ENCODE measurements around the gene NMD3.

The NMD3 gene

DNA sequence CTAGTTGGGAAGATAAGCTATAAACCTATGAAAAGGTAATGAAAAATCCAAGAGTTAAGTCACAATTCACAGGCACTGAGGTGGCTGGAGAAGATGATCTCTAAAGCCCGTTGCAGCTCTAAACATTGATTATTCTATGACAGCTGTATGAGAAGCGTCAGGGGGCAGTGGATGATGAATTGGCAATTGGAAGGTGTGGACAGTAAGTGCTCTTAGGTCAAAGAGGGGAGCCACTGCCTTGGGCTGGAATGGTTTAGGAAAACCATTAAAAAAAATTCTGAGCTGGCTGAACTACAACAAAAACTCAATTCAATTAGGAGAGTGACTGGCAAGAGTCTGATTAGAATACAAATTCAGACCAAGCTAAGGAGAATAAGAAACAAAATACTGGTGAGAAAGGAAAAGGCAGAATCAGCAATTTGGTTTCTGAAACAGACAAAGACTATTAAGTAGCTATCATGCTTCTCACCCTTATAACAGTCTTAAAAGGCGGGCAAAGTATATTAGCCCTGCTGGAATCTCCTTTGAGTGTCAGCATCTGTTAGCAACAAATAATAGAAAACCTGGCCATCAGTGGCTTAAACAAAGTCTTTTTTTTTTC, 8.8 kb upstream of the NMD3 start:
- TF ChIP-seq TAF1 (IDR thresholded peaks at IDR 0.05; ENCODE audit: borderline replicate concordance, low read depth, low read length) (no peak), POLR2A (IDR thresholded peaks at IDR 0.05; ENCODE audit: low read depth, low read length) (no peak), POLR2AphosphoS5 (IDR thresholded peaks at IDR 0.05; ENCODE audit: low read depth, low read length) (no peak)
- FAIRE-seq (no peak), DNase-seq (ENCODE audit: insufficient read length) (no peak)

DNA sequence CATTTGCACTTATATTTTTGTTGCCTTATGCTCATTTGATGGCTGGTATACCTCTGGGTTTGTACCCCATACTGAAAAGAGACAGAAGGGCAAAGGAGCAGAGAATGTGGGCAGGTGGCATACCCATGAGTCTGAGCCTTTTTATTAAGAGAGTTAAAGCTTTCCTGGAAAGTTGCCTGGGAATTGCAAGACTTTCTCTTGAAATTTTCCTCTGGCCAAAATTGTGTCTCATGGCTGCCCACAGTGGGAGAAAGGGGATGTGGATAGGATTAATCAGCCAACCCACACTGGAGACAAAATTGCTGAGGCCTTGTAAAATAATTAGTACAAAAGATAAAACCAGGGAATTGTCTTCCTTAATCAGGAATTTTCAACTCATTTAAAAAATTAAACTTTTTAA, 8.2 kb upstream of the NMD3 start:
- TF ChIP-seq POLR2AphosphoS5 (IDR thresholded peaks at IDR 0.05; ENCODE audit: low read depth, low read length): no peak
- TF ChIP-seq POLR2A (IDR thresholded peaks at IDR 0.05; ENCODE audit: low read depth, low read length): no peak
- no peak for TF ChIP-seq TAF1 (IDR thresholded peaks at IDR 0.05; ENCODE audit: borderline replicate concordance, low read depth, low read length)
- no peak for DNase-seq (ENCODE audit: insufficient read length)
- FAIRE-seq: no peak

DNA sequence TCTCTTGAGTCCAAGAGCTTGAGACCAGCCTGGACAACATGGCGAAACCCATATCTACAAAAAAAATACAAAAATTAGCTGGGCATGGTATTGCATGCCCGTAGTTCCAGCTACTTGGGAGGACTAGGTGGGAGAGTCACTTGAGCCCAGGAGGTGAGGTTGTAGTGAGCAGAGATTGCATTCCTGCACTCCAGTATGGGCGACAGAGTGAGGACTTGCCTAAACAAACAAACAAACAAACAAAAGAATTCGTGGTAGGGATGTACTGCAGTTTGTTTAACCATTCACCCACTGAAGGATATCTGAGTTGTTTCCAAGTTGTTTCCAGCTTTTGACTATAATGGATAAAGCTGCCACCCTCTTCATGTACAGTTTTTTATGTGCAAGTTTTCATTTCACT, 7.5 kb upstream of the NMD3 start:
- FAIRE-seq (no peak), DNase-seq (ENCODE audit: insufficient read length) (no peak)
- TF ChIP-seq POLR2A (IDR thresholded peaks at IDR 0.05; ENCODE audit: low read depth, low read length) (no peak), TAF1 (IDR thresholded peaks at IDR 0.05; ENCODE audit: borderline replicate concordance, low read depth, low read length) (no peak), POLR2AphosphoS5 (IDR thresholded peaks at IDR 0.05; ENCODE audit: low read depth, low read length) (no peak)

DNA sequence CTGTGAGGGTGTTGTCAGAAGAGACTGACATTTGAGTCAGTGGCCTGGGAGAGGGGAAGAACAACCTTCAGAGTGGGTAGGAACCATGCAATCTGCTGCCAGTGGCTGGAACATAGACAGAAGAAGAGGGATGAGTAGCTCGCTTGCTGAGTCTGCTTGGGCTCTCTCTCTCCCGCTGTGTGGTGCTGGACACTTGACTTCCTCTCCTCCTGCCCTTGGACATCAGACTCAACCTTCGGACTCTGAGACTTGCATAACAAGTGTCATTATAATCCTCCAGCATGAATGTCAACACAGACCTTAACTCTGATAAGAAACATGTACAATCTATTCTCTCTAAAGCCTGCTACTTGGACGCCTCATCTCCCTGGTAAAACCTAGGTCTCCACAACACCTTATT, 5.9 kb upstream of the NMD3 start:
- no peak for FAIRE-seq
- DNase-seq (ENCODE audit: insufficient read length): no peak
- TF ChIP-seq POLR2A (IDR thresholded peaks at IDR 0.05; ENCODE audit: low read depth, low read length): no peak
- TF ChIP-seq POLR2AphosphoS5 (IDR thresholded peaks at IDR 0.05; ENCODE audit: low read depth, low read length): no peak
- no peak for TF ChIP-seq TAF1 (IDR thresholded peaks at IDR 0.05; ENCODE audit: borderline replicate concordance, low read depth, low read length)

DNA sequence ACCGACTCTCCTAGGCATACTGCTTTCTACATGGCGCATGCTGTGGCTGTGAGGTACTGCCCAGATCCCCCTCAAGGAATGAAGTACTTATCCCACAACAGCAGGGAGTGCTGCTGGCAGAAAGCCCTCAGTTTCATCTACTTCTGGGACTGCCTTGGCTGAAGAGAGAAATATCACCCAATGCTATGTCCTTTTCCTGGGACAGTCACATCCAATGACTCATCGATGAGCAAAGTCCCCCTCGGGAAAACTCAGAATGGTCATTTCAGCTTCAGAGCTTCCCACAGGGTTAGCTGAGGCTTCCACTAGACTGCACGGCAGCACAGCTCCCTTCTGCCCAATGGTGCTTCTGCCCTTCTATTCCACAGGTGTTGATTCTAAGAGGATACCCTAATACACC, 3.6 kb upstream of the NMD3 start:
- FAIRE-seq (no peak), DNase-seq (ENCODE audit: insufficient read length) (no peak)
- no peak for TF ChIP-seq POLR2AphosphoS5 (IDR thresholded peaks at IDR 0.05; ENCODE audit: low read depth, low read length)
- no peak for TF ChIP-seq TAF1 (IDR thresholded peaks at IDR 0.05; ENCODE audit: borderline replicate concordance, low read depth, low read length)
- no peak for TF ChIP-seq POLR2A (IDR thresholded peaks at IDR 0.05; ENCODE audit: low read depth, low read length)

DNA sequence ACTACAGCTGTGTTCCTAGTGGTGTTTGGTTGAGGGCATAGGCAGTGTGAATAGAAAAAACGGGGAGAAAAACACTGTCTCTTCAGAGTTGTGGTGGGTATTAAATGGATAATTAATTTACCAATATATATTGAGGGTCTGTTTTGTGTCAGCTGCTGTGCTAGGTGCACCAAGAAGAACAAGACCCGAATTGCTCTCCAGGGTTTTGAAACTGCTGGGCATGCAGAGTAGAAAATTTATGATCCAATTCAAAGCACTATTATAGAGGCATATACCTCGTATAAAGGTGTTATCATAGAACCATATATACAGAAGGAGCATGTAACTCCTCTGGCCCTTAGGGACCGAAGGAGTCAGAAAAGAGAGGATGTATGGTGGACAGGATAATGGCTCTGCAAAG, 1.6 kb upstream of the NMD3 start:
- DNase-seq (ENCODE audit: insufficient read length) (no peak), FAIRE-seq (no peak)
- no peak for TF ChIP-seq POLR2A (IDR thresholded peaks at IDR 0.05; ENCODE audit: low read depth, low read length)
- TF ChIP-seq POLR2AphosphoS5 (IDR thresholded peaks at IDR 0.05; ENCODE audit: low read depth, low read length): no peak
- no peak for TF ChIP-seq TAF1 (IDR thresholded peaks at IDR 0.05; ENCODE audit: borderline replicate concordance, low read depth, low read length)

DNA sequence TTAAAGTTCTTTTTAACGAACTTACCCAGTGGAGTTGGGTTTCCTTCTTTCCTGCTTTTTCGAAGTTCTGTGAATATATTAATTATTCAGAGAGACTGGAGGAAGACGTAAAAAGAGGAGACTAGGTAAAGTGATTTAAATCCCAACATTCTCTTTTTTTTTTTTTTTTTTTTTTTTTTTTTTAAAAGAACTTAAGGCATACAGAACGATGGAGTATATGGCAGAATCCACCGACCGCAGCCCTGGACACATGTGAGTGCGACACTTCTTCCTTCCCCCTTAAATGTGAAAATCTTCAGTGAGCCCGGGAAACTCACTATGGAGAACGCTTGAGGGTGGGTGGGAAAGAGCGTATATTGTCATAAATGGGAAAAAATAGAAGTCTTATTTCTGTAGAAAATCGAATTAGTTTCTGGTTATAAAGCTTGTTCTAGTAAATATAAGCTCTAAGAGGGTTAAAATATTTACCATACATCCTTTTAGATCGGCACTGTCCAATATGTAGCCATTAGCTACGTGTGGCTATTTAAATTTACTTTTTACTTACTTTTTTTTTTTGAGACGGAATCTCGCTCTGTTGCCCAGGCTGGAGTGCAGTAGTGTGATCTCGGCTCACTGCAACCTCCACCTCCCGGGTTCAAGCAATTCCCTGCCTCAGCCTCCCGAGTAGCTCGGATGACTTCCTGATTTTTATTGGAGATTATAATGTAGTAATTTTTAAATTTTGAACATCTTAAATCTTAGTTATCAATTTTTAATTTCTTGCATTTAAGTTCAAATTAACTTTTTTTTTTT, 892 bp downstream of the NMD3 start:
- no peak for FAIRE-seq
- TF ChIP-seq TAF1 (IDR thresholded peaks at IDR 0.05; ENCODE audit: borderline replicate concordance, low read depth, low read length) (no peak), POLR2A (IDR thresholded peaks at IDR 0.05; ENCODE audit: low read depth, low read length) (no peak), POLR2AphosphoS5 (IDR thresholded peaks at IDR 0.05; ENCODE audit: low read depth, low read length) (no peak)
- no peak for DNase-seq (ENCODE audit: insufficient read length)

DNA sequence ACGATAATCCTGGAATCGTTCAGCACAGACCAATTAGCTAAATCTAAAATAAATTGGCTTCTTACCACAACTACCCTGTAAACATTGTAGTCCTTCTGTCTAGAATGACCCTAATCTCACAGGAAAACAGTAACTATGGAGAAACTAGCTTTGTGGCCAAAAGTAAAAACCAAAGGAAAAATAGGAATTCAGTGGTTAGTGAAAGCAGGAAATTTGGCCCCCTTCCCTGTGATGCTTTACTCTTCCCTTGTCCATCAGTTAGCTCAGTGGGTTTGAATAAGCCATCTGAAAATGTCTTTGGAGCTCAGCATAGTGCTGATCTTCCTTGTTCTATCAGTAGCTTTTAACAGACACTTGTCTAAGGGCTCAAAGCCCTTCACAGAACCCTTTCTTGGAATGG, 1.6 kb downstream of the NMD3 start:
- no peak for DNase-seq (ENCODE audit: insufficient read length)
- no peak for FAIRE-seq
- TF ChIP-seq POLR2A (IDR thresholded peaks at IDR 0.05; ENCODE audit: low read depth, low read length) (no peak), TAF1 (IDR thresholded peaks at IDR 0.05; ENCODE audit: borderline replicate concordance, low read depth, low read length) (no peak), POLR2AphosphoS5 (IDR thresholded peaks at IDR 0.05; ENCODE audit: low read depth, low read length) (no peak)

DNA sequence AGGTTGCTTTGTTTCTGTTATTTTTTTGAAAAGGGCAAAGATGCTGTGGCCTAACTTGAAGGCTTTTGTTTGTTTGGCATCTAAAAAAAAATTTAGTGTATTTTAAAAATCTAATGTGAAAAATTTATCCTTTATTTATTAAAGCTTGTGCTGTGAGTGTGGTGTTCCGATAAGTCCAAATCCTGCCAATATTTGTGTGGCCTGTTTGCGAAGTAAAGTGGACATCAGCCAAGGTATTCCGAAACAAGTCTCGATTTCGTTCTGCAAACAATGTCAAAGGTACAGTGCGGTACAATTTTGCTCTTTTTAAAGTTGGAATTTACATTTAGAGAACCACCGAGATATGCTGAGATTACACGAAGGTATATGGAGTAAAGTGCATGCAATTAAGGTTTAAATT, 3.7 kb downstream of the NMD3 start:
- no peak for TF ChIP-seq POLR2A (IDR thresholded peaks at IDR 0.05; ENCODE audit: low read depth, low read length)
- no peak for TF ChIP-seq POLR2AphosphoS5 (IDR thresholded peaks at IDR 0.05; ENCODE audit: low read depth, low read length)
- no peak for DNase-seq (ENCODE audit: insufficient read length)
- no peak for FAIRE-seq

DNA sequence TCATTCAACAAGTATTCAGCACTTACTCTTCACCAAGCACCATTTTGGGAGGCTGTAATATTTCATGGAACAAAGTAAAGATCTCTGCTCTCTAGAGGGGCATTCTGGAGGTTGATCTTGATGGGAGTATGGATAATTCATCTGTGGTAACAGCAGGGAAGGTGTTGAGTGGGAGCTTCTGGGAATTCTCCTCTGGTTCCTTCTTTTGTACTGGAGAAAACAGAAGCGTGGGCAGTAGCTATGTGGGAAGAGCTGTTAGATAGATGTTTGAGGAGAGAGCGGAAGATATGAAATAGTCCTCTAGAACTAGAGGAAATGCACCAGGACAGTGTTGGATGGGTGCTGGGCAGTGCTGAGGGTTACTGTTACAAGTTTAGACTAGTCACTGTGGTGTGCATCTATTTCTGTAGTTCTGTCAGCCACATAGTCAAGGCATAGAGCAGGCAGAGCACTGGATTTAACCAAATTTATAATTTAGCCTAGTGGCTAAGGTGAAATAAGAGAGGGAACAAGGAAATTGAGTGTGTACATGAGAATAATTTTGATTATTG, 9.6 kb downstream of the NMD3 start:
- TF ChIP-seq TAF1 (IDR thresholded peaks at IDR 0.05; ENCODE audit: borderline replicate concordance, low read depth, low read length) (no peak), POLR2A (IDR thresholded peaks at IDR 0.05; ENCODE audit: low read depth, low read length) (no peak), POLR2AphosphoS5 (IDR thresholded peaks at IDR 0.05; ENCODE audit: low read depth, low read length) (no peak)
- FAIRE-seq (no peak), DNase-seq (ENCODE audit: insufficient read length) (no peak)

DNA sequence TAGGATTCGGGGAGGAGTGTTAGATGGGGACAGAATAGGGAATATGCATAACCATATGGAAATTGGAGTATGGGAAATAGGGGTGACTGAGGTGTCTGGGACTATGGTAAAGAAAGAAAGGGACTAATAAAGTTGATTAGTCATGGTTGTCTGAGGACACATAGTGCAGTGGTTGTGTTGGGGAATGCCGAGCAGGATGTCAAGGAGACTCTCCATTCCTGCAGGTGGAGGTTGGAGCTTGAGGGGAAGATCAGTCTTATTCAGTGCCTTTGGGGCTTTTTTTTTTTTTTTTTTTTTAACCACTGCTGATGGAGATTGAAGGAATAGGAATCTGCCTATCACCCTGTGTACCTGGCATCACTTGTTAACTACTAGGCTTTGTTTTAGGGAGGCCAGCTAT, 10.8 kb downstream of the NMD3 start:
- TF ChIP-seq TAF1 (IDR thresholded peaks at IDR 0.05; ENCODE audit: borderline replicate concordance, low read depth, low read length) (no peak), POLR2A (IDR thresholded peaks at IDR 0.05; ENCODE audit: low read depth, low read length) (no peak), POLR2AphosphoS5 (IDR thresholded peaks at IDR 0.05; ENCODE audit: low read depth, low read length) (no peak)
- FAIRE-seq (no peak), DNase-seq (ENCODE audit: insufficient read length) (no peak)

DNA sequence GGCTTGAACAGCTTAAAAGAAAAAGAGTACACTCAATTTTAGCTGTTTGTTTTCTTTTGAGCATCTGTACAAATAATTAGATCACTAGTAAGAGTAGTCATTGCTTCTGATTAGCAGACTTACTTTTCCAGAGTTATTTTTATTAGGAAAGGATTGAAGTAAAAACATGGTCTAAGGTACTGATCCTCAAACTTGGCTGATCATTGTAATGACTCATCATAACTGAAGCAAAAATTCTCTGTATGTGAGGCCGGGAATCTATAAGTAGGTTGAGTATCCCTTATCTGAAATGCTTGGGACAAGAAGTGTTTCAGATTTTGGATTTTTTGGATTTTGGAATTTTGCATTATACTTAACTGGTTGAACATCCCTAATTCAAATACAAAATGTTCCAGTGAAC, 12.4 kb downstream of the NMD3 start:
- FAIRE-seq: no peak
- DNase-seq (ENCODE audit: insufficient read length): no peak
- TF ChIP-seq POLR2A (IDR thresholded peaks at IDR 0.05; ENCODE audit: low read depth, low read length): no peak
- no peak for TF ChIP-seq TAF1 (IDR thresholded peaks at IDR 0.05; ENCODE audit: borderline replicate concordance, low read depth, low read length)
- no peak for TF ChIP-seq POLR2AphosphoS5 (IDR thresholded peaks at IDR 0.05; ENCODE audit: low read depth, low read length)
